ENCODE data around the gene BTBD7.

DNA sequence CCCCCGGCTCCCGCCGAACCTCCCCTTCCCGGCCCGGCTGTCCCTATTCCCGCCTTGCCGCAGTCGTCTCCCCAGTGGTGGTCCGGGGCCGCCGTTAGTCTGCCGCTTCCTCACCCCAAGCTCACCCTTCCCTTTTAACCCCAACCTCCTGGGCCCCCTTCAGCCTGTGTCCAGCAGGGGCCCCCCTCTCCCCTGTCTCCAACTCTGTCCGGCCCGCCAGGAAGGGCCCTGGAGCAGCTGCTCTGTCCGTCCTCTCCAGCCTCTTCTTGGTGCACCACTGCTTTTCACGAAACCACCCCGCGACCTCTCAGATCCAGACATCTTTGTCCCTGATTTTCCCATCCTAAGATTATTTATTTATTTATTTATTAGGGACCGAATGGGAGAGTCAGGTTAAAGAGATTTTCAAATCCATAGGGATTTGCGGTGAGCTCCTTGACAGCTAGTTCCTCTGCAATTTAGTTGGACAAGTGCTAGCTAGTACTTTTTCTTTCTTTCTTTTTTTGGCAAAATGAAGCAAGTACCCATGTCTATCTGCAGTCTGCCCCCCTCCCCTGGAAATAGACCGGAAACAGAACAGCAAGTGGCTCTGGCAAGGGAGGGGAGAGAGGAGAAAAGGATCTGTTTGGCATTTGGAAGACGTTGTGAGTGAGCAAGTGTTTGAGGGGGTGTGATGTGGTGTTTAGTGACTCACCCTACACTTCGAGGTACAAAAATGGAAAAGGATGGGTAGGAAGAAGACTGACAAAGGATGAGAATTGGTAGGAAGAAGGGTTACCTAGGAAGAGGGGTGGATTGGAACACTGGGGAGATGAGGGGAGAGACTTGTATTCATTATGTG is 125.1 kb downstream of the BTBD7 start:
- TF ChIP-seq POLR2A (IDR thresholded peaks at IDR 0.05; ENCODE audit: extremely low read depth, insufficient read length): no peak
- TF ChIP-seq, protein P1, sequence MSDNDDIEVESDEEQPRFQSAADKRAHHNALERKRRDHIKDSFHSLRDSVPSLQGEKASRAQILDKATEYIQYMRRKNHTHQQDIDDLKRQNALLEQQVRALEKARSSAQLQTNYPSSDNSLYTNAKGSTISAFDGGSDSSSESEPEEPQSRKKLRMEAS (IDR thresholded peaks at IDR 0.05; ENCODE audit: low read depth, low read length): 0 out of 2 replicates have a peak, but pooled peaks have one; percentile 5
- TF ChIP-seq, protein P2, sequence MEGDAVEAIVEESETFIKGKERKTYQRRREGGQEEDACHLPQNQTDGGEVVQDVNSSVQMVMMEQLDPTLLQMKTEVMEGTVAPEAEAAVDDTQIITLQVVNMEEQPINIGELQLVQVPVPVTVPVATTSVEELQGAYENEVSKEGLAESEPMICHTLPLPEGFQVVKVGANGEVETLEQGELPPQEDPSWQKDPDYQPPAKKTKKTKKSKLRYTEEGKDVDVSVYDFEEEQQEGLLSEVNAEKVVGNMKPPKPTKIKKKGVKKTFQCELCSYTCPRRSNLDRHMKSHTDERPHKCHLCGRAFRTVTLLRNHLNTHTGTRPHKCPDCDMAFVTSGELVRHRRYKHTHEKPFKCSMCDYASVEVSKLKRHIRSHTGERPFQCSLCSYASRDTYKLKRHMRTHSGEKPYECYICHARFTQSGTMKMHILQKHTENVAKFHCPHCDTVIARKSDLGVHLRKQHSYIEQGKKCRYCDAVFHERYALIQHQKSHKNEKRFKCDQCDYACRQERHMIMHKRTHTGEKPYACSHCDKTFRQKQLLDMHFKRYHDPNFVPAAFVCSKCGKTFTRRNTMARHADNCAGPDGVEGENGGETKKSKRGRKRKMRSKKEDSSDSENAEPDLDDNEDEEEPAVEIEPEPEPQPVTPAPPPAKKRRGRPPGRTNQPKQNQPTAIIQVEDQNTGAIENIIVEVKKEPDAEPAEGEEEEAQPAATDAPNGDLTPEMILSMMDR (IDR thresholded peaks at IDR 0.05; ENCODE audit: low read depth, low read length): peak; percentile 6
